ENCODE data around the gene ACVRL1.

Gene ACVRL1

GRCh38 chr12:51949342-51950030 is 42.2 kb downstream of the ACVRL1 start:
- no peak overlapping the region for H3K27ac Mint-ChIP-seq
- no peak overlapping the region for H3K4me3 Mint-ChIP-seq
- DNase-seq (no peak), ATAC-seq (no peak)
- peaks cover 25% of the 10 kb centered on the region for H3K4me1 Mint-ChIP-seq
- H3K9me3 Mint-ChIP-seq = peaks cover 10% of the 10 kb centered on the region
- peaks cover 6% of the 10 kb centered on the region for H3K36me3 Mint-ChIP-seq (ENCODE audit: low read depth)
- peaks cover 10% of the 10 kb centered on the region for H3K27me3 Mint-ChIP-seq

GRCh38 chr12:51950682-51951198 is 43.4 kb downstream of the ACVRL1 start:
- H3K27me3 Mint-ChIP-seq = peaks cover 10% of the 10 kb centered on the region
- peaks cover 2% of the 10 kb centered on the region for H3K36me3 Mint-ChIP-seq (ENCODE audit: low read depth)
- peak overlapping the region; percentile 74 for H3K27ac Mint-ChIP-seq
- ATAC-seq (peak; percentile 38), DNase-seq (no peak)
- H3K9me3 Mint-ChIP-seq = no peaks in the 10 kb centered on the region
- peaks cover 38% of the 10 kb centered on the region for H3K4me1 Mint-ChIP-seq
- H3K4me3 Mint-ChIP-seq = peak overlapping the region; percentile 85

- peak; percentile 87 for DNase-seq
- Mint-ChIP-seq H3K9me3 (no peaks in the 10 kb centered on the region), H3K4me1 (peaks cover 42% of the 10 kb centered on the region), H3K27ac (peak within 1 kb of the TSS; percentile 74), H3K36me3 (ENCODE audit: low read depth) (no peaks in the 10 kb centered on the region), H3K27me3 (peaks cover 10% of the 10 kb centered on the region), H3K4me3 (peak within 1 kb of the TSS; percentile 85)
- peak; percentile 93 for ATAC-seq
These were observed 44.0 kb downstream of the ACVRL1 start, which contains the start of gene ACVR1B for GRCh38 chr12:51951199-51951842. ACVR1B (plus strand) TSS chr12:51951699; CDS start chr12:51951744, 45 bp downstream.

- no peak for ATAC-seq
- H3K9me3 Mint-ChIP-seq = no peaks in the 10 kb centered on the region
- H3K27me3 Mint-ChIP-seq = peaks cover 10% of the 10 kb centered on the region
- H3K27ac Mint-ChIP-seq = peak overlapping the region; percentile 60
- H3K4me3 Mint-ChIP-seq = peak overlapping the region; percentile 77
- DNase-seq = no peak
- H3K36me3 Mint-ChIP-seq (ENCODE audit: low read depth) = no peaks in the 10 kb centered on the region
- H3K4me1 Mint-ChIP-seq = peaks cover 42% of the 10 kb centered on the region
These were observed 44.8 kb downstream of the ACVRL1 start for GRCh38 chr12:51951843-51952722.

GRCh38 chr12:51953089-51953488 is 45.8 kb downstream of the ACVRL1 start:
- peak overlapping the region; percentile 60 for H3K27ac Mint-ChIP-seq

GRCh38 chr12:51953864-51954263 is 46.6 kb downstream of the ACVRL1 start:
- peaks cover 6% of the 10 kb centered on the region for H3K27me3 Mint-ChIP-seq
- peaks cover 42% of the 10 kb centered on the region for H3K4me1 Mint-ChIP-seq
- H3K4me3 Mint-ChIP-seq = peak overlapping the region; percentile 77
- no peaks in the 10 kb centered on the region for H3K9me3 Mint-ChIP-seq
- DNase-seq (no peak), ATAC-seq (no peak)
- H3K27ac Mint-ChIP-seq = no peak overlapping the region
- H3K36me3 Mint-ChIP-seq (ENCODE audit: low read depth) = no peaks in the 10 kb centered on the region

More at GRCh38 chr12:51953089-51953488, 45.8 kb downstream of the ACVRL1 start:
- Mint-ChIP-seq H3K4me1 (peaks cover 42% of the 10 kb centered on the region), H3K4me3 (peak overlapping the region; percentile 77), H3K27me3 (peaks cover 8% of the 10 kb centered on the region), H3K9me3 (no peaks in the 10 kb centered on the region), H3K36me3 (ENCODE audit: low read depth) (no peaks in the 10 kb centered on the region)
- ATAC-seq (peak; percentile 23), DNase-seq (no peak)

- DNase-seq = no peak
- Mint-ChIP-seq H3K36me3 (ENCODE audit: low read depth) (peaks cover 5% of the 10 kb centered on the region), H3K27ac (no peak overlapping the region), H3K27me3 (peaks cover 6% of the 10 kb centered on the region), H3K4me3 (no peak overlapping the region), H3K9me3 (no peaks in the 10 kb centered on the region), H3K4me1 (peaks cover 45% of the 10 kb centered on the region)
- no peak for ATAC-seq
These were observed 47.5 kb downstream of the ACVRL1 start for GRCh38 chr12:51954561-51955361.

- H3K36me3 Mint-ChIP-seq (ENCODE audit: low read depth) = peaks cover 5% of the 10 kb centered on the region
- no peaks in the 10 kb centered on the region for H3K27me3 Mint-ChIP-seq
- H3K4me1 Mint-ChIP-seq = peaks cover 46% of the 10 kb centered on the region
- no peak overlapping the region for H3K4me3 Mint-ChIP-seq
- no peak overlapping the region for H3K27ac Mint-ChIP-seq
- no peaks in the 10 kb centered on the region for H3K9me3 Mint-ChIP-seq
- ATAC-seq (no peak), DNase-seq (no peak)
These were observed 48.4 kb downstream of the ACVRL1 start for GRCh38 chr12:51955702-51956101.

GRCh38 chr12:51958542-51958941 is 51.2 kb downstream of the ACVRL1 start:
- H3K27me3 Mint-ChIP-seq = no peaks in the 10 kb centered on the region
- ATAC-seq (no peak), DNase-seq (no peak)
- H3K36me3 Mint-ChIP-seq (ENCODE audit: low read depth) = peaks cover 10% of the 10 kb centered on the region
- no peaks in the 10 kb centered on the region for H3K9me3 Mint-ChIP-seq
- H3K27ac Mint-ChIP-seq = no peak overlapping the region
- H3K4me3 Mint-ChIP-seq = no peak overlapping the region
- H3K4me1 Mint-ChIP-seq = peaks cover 47% of the 10 kb centered on the region

GRCh38 chr12:51959211-51959610 is 51.9 kb downstream of the ACVRL1 start:
- Mint-ChIP-seq H3K27me3 (no peaks in the 10 kb centered on the region), H3K9me3 (no peaks in the 10 kb centered on the region), H3K4me3 (no peak overlapping the region), H3K4me1 (peaks cover 41% of the 10 kb centered on the region), H3K36me3 (ENCODE audit: low read depth) (peaks cover 11% of the 10 kb centered on the region), H3K27ac (no peak overlapping the region)
- DNase-seq (no peak), ATAC-seq (no peak)

GRCh38 chr12:51959921-51960320 is 52.6 kb downstream of the ACVRL1 start:
- peaks cover 33% of the 10 kb centered on the region for H3K4me1 Mint-ChIP-seq
- H3K27me3 Mint-ChIP-seq = no peaks in the 10 kb centered on the region
- DNase-seq = no peak
- H3K27ac Mint-ChIP-seq = no peak overlapping the region
- ATAC-seq = no peak
- peaks cover 16% of the 10 kb centered on the region for H3K36me3 Mint-ChIP-seq (ENCODE audit: low read depth)
- H3K4me3 Mint-ChIP-seq = no peak overlapping the region
- no peaks in the 10 kb centered on the region for H3K9me3 Mint-ChIP-seq

- DNase-seq = no peak
- Mint-ChIP-seq H3K4me3 (no peak overlapping the region), H3K9me3 (no peaks in the 10 kb centered on the region), H3K36me3 (ENCODE audit: low read depth) (peaks cover 16% of the 10 kb centered on the region), H3K27me3 (no peaks in the 10 kb centered on the region), H3K27ac (no peak overlapping the region), H3K4me1 (peaks cover 28% of the 10 kb centered on the region)
- ATAC-seq = no peak
These were observed 53.2 kb downstream of the ACVRL1 start for GRCh38 chr12:51960488-51960887.

GRCh38 chr12:51960890-51961289 is 53.6 kb downstream of the ACVRL1 start:
- no peaks in the 10 kb centered on the region for H3K9me3 Mint-ChIP-seq
- H3K4me3 Mint-ChIP-seq = no peak overlapping the region
- H3K4me1 Mint-ChIP-seq = peaks cover 24% of the 10 kb centered on the region
- no peak for DNase-seq
- peaks cover 17% of the 10 kb centered on the region for H3K36me3 Mint-ChIP-seq (ENCODE audit: low read depth)
- H3K27ac Mint-ChIP-seq = no peak overlapping the region
- ATAC-seq = no peak
- no peaks in the 10 kb centered on the region for H3K27me3 Mint-ChIP-seq

- Mint-ChIP-seq H3K36me3 (ENCODE audit: low read depth) (peaks cover 17% of the 10 kb centered on the region), H3K4me1 (peaks cover 21% of the 10 kb centered on the region), H3K9me3 (no peaks in the 10 kb centered on the region), H3K4me3 (no peak overlapping the region), H3K27me3 (no peaks in the 10 kb centered on the region), H3K27ac (no peak overlapping the region)
- ATAC-seq (no peak), DNase-seq (no peak)
These were observed 54.5 kb downstream of the ACVRL1 start for GRCh38 chr12:51961834-51962233.

Data from activated naive CD8-positive, alpha-beta T cell treated with anti-CD3 and anti-CD28 coated beads, Interleukin-2, amount 50 U/mL, for 24 hours (primary cell).